22Rv1 (cell line): ENCODE measurements around the gene CROCC2.

Source experiments
- ZFX ChIP-seq: fragments of 450-650 bp; IDR thresholded peaks from 2 replicates; pipeline ENCODE4 v1.6.1; 2017; ENCODE audit warnings: antibody characterized with exemption, borderline replicate concordance
- TF ChIP-seq, protein P1 (sequence below): fragments of 450-650 bp; IDR thresholded peaks from 2 replicates; pipeline ENCODE4 v1.5.1; 2017; ENCODE audit warnings: mild to moderate bottlenecking

DNA sequence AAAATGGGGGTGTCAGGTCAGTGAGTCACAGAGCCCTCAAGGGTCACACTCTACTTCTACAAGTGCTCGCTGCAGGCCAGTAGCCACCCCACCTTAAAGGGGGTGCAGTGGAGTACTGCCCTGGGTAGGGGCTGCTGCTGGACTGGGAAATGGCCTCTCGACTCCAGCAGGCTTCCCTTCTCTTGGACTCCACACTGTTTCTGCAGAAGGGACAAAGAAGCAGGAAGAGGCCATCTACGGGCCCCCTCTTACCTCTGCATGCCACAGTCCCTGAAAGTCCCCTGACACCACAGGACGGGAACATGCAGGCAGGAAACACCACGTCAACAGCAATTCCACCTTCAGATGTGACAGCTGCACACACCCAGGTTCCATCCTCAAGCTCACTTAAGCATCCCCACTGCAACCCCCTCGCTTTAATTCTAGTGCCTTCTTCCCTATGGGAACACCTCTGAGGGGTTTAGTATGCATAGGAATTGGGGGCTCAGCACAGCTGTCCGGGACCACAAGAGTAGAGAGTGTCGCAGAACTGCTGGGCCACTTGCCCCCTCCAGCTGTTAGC is 114.6 kb downstream of the CROCC2 start:
- TF ChIP-seq, protein P1, sequence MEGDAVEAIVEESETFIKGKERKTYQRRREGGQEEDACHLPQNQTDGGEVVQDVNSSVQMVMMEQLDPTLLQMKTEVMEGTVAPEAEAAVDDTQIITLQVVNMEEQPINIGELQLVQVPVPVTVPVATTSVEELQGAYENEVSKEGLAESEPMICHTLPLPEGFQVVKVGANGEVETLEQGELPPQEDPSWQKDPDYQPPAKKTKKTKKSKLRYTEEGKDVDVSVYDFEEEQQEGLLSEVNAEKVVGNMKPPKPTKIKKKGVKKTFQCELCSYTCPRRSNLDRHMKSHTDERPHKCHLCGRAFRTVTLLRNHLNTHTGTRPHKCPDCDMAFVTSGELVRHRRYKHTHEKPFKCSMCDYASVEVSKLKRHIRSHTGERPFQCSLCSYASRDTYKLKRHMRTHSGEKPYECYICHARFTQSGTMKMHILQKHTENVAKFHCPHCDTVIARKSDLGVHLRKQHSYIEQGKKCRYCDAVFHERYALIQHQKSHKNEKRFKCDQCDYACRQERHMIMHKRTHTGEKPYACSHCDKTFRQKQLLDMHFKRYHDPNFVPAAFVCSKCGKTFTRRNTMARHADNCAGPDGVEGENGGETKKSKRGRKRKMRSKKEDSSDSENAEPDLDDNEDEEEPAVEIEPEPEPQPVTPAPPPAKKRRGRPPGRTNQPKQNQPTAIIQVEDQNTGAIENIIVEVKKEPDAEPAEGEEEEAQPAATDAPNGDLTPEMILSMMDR: no peak
- no peak for TF ChIP-seq ZFX
